Right forelimb (tissue), 1 donor: ENCODE data around the gene PITPNM3.
"Not testable (repeated sequence)": the region's sequence is repeated elsewhere in the genome, so short reads cannot be mapped to it uniquely, and the experiment has no call there.

Source experiments
- DNase-seq: peaks from one replicate; pipeline ENCODE4 v3.0.0-alpha.2; 2018

The PITPNM3 gene

DNA sequence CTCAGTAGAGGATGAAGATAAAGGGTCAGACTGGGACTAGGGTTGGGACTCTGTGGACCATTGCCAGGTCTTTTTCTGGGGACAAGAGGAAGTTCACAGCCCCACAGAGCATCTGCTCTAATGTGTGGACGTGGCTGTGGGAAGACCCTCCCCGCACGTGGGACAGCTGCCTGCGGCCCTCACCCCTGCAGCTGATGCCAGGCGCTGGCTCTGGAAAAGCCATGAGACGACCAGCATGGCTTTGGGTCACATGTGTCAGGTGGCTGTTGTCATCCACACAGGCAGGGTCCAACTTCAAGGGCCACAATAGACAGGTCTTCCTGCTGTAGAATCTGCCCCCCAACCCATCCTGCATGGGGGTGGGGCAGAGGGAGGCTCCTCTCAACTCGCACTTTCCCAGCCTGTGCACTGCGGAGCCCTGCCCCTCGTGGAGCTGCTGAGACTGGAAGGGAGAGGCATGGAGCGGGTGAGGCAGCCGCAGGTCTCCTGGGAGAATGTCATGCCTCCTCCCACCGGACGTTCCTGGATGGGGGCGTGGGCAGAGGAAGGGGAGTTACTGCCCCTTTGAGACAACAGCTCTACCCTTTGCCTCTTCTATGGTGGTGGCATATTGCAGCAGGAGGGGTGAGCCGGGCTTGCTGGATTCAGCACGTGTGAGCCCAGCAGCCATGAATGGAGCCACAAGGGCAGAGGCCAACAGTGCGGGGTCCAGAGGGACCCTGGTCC, 58.7 kb downstream of the PITPNM3 start:
- DNase-seq = no peak

DNA sequence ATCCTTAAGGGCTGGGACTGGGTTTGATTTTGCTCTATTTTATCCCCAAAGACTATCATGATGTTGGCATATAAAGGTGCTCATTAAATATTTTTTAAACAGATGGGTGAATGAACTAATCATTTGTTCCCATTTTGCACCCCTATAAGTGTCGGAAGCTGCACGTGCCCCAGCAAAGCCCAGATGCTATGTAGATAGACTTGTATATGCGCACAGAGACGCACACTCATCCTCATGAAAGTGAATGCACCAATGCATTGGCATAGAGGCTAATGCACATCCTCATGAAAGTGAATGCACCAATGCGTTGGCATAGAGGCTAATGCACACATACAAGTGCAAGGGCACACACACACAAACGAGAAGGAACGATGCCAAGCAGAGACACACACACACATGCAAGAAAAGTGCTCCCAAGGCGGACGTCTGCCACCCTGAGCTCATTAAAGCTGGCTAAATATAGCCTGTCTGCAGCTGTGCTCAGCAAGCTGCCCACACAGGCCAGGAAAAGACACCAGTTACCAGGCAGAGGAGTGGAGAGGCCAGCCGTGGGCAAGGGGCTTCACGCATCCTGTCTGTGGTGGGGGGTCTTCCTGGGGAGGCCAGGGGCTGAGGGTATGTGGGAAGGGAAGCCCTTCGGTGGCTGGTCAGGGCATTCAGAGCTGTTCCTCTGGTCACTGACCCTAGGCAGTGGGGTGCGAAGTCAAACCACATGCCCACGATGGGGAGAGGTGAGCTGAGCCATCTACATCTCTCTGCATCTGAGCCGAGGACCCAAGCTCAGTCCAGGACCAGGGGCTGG, 59.5 kb downstream of the PITPNM3 start:
- DNase-seq = peak; percentile 44

DNA sequence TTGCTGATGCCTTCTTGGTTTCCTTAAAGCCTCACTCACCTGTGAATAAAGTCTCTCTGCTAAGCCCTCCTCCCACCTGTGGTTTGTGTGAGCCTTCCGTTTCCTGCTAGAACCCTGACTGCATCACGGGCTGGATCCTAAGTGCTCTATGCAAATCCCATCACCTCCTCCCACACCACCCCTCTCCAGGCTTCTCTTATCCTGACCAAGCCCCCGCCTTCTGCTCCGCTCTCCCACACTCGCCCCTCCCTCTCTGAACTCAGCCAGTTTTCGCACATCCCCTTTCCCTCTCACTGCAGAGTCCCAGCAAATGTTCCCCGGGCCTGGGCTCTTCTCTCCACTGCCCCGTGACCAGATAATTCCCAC, 60.3 kb downstream of the PITPNM3 start:
- peak; percentile 45 for DNase-seq

DNA sequence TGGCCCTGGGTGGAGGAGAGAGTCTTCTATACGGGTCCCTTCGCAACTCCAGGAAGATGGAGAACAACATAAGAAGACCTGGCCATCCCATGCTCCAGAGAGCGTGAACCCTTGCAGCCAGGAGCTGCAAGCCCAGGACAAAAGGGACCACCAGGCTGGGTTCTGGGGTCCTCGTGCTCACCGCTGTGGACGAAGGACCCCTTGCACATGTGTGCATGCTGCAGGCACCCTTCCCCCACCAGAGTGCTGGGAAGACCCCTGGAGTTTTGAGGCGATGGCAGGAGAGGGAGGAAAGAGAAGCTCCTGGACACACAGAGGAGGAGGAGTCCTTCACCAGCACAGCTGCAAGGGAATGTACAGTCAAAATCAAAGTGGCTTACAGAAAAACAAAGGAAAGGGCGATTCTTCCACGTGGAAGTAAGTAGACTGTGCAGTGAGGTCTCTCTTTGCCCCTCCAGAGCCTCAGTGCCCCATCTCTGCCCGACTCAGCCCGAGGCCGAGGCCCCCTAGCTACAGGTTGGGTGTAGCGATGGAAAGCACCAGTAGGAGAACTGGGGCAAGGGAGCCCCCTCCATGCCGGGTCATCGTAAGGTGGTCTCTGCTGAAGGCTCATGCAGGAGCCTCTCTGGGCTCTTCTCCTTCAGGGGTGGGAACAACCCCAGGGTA, 60.8 kb downstream of the PITPNM3 start:
- DNase-seq = peak; percentile 15

DNA sequence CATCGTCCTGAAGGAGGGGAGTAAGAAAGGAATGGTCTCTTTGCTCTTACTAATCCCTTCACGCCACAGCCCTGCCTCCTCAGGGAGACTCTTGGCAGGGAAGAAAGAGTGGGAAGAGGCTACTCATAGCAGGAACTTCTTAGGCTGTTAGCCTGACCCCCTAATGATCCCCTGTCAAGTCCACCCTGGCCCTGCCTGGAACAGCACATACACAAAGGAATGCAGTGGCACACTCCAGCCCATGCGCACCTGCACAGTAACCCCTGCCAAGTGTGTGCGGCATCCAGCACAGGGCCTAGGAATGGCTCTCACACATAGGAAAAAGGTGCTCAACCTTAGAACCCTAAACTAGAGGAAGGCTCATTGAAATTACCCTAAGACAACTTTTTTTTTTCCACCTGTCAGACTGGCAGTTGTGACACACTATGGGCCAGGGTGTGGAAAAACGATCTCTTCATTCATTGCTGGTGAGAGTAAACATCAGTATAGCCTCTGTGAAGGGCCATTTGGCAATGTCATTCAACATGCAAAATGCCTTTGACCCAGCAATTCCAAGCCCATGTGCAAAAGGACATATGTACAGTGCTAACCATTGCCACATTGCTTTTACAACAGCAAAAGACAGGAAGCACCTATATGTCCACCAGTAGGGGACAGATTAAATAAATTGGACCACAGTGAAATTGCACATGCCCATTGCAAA, 62.0 kb downstream of the PITPNM3 start:
- peak; percentile 35 for DNase-seq

DNA sequence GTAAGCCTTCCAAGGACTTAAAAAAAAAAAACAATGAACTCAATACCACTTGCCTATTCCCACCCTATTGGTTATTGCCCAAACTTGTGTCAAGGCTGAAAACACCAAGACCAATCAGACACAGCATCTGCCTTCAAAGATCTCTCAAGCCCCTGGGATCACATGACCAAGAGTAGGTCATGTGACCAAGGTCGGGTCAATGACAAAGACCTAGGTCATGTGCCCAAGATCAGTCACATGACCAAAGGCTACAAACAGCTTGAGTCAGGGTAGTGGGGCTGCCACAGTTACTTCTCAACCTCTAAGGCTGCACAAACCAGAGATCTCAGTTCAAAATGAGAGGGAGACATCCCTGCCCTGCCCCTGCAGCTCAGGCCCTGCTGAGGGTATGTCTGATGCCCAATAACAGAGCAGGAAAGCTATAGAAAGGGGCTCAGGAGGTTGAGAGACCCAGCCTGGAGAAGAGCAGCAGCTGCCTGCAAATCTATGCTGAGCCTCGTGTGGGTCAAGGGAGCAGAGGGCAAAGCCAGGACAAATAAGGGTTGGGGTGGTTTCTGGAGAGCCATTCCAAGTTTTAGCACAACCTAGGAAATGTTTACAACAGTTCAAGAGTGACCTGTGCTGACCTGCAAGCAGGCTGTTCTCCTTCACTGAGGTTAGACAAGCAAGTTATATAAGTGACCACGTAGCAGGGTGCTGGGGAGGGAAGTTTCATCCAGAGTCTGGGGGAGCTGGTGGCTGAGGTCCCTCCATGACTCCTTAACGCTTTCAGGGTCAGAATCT, 63.3 kb downstream of the PITPNM3 start:
- DNase-seq = peak; percentile 26

DNA sequence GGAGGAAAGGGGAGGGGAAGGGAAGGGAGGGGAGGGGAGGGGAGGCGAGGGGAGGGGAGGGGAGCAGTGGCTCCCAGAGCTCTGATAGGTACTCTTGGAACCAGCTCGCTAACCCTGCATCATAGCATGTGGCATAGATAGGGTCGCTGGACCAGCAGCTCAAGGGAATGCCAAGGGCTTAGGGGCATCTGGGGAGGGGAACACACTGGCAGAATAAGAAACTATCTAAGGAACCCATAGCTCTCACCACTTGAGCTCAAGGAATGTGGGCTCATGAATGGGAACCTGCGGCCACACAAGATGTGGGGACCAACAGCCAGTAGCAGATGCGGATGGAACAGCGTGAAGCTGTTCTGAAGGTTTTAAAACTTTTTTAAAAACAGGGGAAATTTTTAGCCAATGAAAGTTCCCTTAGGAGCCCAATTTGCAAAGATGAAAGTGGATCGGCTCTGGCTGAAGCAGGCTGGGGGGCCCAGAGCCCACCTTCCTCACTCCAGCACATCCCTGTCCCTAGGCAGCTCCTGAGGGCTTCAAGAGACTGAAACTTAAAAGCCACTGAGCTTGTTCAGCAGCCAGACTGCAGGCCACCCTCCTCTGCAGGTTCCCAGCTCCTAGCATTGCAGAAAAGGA, 65.2 kb downstream of the PITPNM3 start:
- no peak for DNase-seq

DNA sequence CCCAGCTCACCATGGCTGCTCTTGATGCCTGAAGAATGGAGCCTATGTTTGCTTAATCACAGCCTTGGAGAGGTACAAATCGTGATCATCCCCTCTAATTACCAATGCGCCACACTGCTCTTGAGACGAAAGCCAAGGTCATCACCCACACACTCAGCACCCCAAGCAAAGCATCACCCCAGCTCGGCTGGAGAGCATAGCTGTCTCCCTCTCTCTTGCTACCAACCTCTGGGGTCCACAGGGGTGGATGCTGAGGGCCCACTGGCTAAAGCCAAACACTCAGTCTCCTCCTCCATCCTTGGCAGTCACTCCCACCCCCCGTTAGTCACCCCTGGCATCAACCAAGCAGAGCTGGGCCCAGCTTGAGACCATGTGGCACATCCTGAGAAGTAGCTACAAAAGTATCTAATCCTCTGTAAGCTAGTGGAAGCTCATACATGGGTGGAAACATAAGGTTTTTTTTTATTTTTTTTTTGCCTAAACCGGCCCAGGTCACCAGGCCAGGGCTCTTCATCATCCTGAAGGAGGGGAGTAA, 67.3 kb downstream of the PITPNM3 start:
- no peak for DNase-seq

DNA sequence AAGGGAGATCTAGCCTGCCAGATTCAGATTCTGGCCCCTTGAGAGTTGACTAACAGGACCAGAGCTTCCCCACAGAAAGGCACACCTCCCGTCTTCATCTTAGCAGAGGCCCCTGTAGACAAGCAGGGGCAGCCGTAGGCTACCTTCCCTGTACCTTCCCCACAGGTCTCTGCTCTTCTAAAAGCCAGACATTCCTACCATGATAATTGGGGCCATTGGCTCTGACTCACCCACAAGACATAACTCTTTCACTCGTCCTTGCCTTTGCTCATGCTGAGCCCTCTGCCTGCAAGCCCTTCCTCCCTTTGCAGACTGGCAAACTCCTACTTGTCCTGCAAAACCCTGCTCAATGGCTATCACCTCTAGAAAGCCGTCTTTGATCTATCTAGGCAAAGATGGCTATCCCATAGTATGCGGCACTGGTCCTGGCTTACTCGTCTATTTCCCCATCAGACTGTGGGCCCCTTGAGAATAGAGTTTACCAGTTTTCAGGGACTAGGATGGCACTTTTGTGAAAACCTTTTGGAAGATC, 68.3 kb downstream of the PITPNM3 start:
- DNase-seq = no peak

DNA sequence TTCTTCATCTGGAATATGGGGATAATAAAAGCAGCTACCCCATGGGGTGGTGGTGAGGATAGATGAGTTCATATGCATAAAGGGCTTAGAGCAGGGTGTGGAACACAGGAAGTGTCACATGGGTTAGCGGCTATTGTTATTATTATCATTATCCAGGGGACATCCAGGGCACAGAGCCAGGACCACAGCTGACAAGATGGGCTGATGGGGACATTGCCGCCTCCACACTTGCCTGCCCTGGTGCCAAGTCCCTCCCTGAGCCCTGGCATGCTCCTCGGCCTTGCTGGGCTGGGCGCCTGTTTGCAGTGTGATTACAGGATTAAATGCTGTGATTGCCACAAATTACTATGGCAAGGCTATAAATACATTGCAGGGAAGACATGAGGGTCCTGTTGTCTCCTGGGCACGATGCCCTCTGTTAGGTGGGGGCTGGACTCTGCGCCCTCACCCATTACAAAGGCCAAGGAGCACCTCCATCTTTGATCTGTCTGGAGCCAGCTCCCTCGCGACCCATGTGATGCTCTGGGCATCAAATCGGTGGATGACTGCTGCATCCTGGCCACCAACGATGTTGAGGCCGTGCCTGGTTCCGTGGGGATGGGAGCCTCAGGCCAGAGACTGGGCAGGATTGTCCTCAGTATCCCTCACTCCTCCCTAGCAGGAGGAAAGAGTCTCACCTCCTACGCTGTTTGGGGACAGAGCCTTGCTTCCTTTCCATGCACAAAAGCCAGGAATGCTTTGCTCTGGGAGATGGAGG, 68.9 kb downstream of the PITPNM3 start:
- no peak for DNase-seq

DNA sequence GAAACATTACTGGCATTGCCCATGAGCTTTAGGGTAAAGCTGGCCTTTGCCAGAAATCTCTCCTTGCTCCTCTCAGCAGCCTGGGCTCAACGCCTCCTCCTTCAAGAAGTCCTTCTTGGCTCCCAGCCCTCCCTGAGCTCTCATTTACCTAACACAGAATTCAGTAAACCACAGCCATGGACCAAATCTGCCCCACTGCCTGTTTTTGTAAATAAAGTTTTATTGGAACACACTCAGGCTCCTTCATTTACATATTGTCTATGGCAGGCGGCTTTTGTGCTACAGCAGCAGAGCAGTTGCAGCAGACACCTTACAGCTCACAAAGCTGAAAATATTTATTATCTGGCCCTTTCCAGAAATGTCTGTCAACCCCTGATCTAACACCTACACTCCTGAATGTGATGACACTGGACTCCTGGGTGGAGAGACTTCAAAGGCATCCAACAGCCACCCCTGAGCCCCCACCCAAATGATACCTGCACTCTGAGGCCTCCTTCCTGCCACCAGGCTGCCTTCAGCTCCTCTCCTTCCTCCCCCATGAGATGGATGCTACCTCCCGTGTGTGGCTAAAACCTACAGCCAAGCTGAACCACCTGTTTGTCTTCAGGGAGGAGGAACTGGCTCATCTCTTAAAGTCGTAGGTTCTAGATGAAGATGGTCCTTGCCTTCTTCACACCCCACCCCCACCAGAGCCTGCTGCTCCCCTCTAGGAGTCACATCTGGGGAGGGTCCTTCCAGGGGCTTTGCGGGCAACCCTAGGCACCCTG, 70.5 kb downstream of the PITPNM3 start:
- no peak for DNase-seq

DNA sequence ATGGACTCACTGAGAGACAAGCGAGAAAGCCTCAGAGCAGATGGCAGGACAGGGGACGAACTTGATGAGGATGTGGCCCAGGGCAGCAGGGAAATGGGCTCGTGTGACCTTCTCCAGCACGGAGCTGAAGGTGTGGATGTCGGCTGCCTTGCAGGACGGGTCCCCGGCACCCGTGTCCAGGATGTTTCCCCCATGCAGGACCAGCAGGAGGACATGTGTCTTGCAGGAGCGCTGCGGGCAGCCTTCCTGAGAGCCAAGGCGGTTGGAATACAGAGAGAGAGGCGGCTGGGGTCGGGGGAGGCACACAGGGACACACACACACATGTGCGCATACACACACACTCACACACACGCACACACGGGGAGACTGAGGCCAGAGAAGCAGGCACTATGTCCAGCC, 72.8 kb downstream of the PITPNM3 start:
- no peak for DNase-seq

DNA sequence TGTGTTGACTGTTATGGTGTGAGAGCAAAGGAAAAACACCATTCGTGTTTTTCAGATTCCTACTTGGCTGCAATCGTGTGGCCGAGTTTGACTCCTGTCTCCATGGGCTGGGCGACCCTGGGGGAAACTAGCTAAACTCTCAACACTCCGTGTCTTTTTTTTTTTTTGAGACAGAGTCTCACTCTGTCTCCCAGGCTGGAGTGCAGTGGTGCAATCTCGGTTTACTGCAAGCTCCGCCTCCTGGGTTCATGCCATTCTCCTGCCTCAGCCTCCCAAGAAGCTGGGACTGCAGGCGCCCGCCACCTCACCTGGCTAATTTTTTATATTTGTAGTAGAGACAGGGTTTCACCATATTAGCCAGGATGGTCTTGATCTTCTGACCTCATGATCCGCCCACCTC, 73.6 kb downstream of the PITPNM3 start:
- DNase-seq = not testable (repeated sequence)

DNA sequence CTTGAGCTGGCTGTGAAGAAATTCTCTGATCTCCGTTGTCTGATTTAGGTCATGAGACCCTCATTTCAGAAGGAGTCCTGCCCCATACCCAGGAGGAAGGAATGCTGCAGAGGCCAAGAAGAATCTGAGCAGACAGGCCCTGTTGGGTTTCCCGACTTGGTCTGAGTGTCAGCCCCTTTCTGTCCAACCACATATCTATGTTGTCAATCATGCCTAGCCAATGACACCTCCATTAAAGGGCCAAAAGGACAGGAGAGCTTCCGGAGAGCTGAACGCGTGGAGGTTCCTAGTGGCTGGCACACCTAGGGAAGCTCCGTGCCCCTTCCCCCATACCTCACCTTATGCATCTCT, 74.3 kb downstream of the PITPNM3 start:
- no peak for DNase-seq

DNA sequence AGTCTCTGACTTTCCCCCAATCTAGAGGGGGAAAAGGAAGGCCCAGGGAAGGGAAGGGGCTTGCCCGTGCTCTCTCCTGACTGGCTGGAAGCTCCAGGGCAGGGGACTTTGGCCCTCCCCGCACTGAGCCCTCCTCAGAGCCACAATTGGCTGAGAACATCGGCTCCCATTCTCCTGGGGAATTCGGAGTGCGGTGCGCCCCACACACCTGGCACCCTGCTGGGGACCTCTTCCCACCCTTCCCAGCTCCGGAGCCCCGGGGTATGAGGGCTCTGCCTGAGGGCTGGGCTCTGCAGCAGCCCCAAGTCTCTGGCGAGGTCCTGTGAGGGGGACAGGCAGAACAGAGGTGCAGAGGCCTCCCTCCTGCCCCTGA, 76.1 kb downstream of the PITPNM3 start:
- no peak for DNase-seq

DNA sequence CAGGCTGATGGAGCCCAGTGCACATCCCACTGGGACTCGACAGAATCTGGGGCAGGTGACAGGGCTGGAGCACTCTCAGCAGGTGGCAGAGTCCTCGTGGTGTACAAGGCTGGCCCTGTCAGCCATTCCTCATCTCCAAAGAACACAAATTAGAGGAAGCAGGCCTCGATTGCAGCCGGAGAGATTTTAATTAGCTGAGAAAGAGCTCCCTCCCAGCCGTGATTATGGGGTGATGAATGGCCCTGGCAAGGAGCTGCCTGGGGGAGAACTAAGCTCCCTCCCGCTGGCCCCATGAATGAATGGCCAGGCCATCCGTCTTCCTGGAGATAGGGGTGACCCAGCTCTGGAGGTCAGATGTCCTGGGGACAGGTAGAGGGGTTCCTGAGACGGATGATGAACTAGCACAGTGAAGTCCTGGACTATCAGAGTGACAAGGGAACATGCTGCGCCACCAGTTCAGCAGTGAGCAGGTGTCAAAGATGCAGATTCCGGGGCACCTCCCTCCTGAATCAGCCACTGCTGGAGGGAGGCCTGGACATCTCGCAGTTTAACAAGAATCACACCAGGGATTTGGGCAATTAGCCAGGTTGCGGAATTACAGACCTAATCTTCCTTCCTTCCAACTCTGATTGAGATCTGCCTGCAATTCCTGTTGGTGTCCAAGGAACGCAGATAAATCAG, 76.6 kb downstream of the PITPNM3 start:
- no peak for DNase-seq

DNA sequence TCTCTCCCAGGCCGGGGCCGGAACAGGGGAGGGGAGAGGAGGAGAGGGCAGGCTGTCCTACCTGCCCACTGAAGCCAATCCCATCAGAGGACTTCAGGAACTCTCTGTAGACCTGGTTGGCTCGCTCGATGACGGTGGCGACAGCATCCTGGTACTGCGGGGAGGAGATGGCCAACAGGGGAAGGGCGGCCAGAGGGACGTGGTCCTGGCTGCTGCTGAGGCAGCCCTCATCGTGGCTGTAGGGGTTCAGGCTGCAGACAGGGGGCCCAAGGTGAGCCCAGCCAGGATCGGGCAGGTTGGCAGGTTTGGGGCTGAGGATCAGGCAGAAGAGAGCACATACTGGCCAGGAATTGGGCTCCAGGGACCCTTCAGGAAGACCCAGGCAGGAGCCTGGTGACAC, 77.9 kb downstream of the PITPNM3 start:
- no peak for DNase-seq

DNA sequence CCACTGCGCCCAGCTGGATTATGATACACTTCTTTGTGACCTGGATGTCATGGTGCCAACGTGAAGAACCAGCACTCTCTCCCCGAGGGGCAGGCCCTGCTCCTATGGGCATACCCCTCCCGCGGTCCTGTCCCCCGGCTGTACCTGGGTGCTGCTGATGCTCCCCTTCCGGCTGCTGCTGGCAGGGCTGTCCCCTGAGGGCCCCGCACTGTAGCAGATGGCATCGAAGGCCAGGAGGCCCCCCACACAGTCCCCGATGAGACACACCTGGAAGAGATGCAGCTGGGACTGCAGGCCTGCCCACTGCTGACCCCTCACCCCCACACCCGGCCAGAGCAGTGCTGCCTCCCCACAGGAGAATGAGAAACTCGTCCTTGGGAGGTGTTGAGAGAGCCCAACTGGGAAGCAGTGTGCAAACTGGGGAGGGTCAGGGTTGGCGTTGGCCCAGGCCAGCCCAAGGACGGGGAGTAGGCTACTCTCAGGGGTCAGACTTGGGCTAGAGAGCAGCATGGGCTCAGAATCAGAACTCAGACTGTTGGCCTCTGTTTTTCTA, 78.4 kb downstream of the PITPNM3 start:
- DNase-seq = no peak

DNA sequence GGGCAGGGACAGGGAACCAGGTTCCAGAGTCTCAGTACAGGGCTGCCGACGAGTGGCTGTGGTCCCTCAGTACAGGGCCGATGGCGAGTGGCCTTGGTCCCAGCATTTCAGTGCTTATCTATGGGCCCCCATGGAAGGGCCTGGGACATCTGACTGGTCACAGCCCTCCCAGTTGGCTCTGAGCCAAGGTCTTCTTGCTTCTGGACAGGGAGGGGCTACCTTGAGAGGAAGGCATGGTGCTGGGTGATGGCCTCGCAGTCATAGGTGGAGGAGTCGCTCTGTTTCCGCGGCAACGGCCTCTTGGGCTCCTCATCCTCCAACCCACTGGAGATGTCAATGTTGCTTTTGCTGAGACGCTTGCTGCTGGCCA, 79.6 kb downstream of the PITPNM3 start:
- DNase-seq = no peak
